Activated T-cell treated with anti-CD3 and anti-CD28 coated beads, Interleukin-2, amount 50 U/mL, for 72 hours (primary cell): Measurements from ENCODE around the gene KMT2C. TPM values are rescaled to one million over a fixed set of nuclear protein-coding genes. Genes with fewer than 3 reads are reported as not detected.
"Not testable (repeated sequence)": the region's sequence is repeated elsewhere in the genome, so short reads cannot be mapped to it uniquely, and the experiment has no call there.

Source experiments
- ATAC-seq, 2 donors: fragments of 150-1000 bp; cut with Tn5 transposase; replicated peaks in 1 of 2; 2 replicates each; pipeline ENCODE4 v1.10.0; 2021; ENCODE audit warnings: moderate library complexity in 2 of 2, mild to moderate bottlenecking in 1 of 2
- DNase-seq, 2 donors: peaks; one replicate each; pipeline ENCODE4 v3.0.0; 2021 to 2022; ENCODE audit warnings: mixed read lengths in 1 of 2
- H3K27ac Mint-ChIP-seq: one replicate; pipeline ENCODE4 v1.8.0; 2022; ENCODE audit warnings: mild to moderate bottlenecking, moderate library complexity, mixed read lengths
- H3K27me3 Mint-ChIP-seq: one replicate; pipeline ENCODE4 v1.8.0; 2022; ENCODE audit warnings: low read depth, mixed read lengths
- H3K36me3 Mint-ChIP-seq, 2 donors: one replicate each; pipeline ENCODE4 v1.8.0; 2022; ENCODE audit warnings: mixed read lengths in 2 of 2, mild to moderate bottlenecking in 1 of 2; ENCODE audit not compliant: insufficient read depth in 2 of 2
- H3K4me1 Mint-ChIP-seq: one replicate; pipeline ENCODE4 v1.8.0; 2022; ENCODE audit warnings: low read depth, mixed read lengths
- H3K4me3 Mint-ChIP-seq, 2 donors: one replicate each; pipeline ENCODE4 v1.8.0; 2022; ENCODE audit warnings: mild to moderate bottlenecking in 2 of 2, mixed read lengths in 2 of 2, moderate library complexity in 2 of 2
- H3K9me3 Mint-ChIP-seq, 2 donors: one replicate each; pipeline ENCODE4 v1.8.0; 2022; ENCODE audit warnings: mixed read lengths in 2 of 2
- total RNA-seq, 2 donors: library from RNA; stranded (reverse); gene quantifications; one replicate each; pipeline ENCODE4 v1.2.3, GENCODE V29; 2022

KMT2C gene
- total RNA-seq, 2 donors from 2014 or later, result 55.6 to 60.2 TPM

DNA sequence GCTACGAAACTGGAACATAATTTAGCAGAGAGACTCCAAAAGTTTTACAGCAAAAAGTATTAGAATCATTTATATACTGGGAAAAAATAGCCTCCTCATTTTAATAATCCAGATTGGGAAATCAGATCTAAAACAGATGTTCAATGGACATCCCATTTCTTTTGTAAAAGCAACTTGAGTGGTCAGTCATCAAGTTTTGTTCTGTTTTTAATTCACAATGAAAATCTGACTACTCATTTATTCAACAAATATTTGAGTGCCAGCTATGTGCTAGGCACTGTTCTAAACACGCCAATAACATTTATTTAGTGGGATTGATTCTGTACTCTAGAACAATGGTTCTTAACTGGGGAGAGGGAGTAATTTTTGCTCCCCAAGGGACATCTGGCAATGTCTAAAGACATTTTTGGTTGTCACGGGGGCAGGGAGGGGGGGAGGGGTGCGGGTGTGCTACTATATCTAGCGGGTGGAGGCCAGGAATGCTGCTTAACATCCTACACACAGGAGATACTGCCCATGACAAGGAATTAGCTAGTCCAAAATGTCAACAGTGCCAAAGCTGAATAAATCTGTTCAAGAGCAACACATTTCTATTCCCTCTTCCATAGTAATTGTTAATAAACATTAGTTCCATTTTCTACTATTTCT is 54.7 kb downstream of the KMT2C start:
- H3K9me3 Mint-ChIP-seq, H3K36me3 Mint-ChIP-seq, H3K27me3 Mint-ChIP-seq, ATAC-seq, H3K27ac Mint-ChIP-seq, DNase-seq, H3K4me3 Mint-ChIP-seq: not testable (repeated sequence)
- peaks cover 21% of the 10 kb centered on the region for H3K4me1 Mint-ChIP-seq

DNA sequence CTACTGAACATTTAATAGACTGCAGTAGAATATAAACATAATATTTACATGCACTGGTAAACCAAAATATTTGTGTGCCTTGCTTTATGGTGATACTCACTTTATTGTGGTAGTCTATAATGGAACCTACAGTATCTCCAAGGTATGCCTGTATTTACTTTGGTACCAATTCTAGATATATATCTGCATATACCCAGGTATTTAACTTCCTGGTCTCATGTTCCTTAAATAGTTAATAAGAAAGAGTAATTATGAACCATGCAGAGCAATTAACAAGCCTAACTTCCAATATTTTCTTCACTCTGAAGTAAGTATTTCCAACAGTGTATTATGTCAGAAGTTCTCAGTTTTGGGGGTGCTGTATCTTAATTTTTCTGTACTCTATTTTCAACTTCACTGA is 57.3 kb downstream of the KMT2C start:
- not testable (repeated sequence) for H3K36me3 Mint-ChIP-seq, ATAC-seq, H3K4me3 Mint-ChIP-seq, DNase-seq, H3K9me3 Mint-ChIP-seq, H3K27ac Mint-ChIP-seq, H3K27me3 Mint-ChIP-seq
- H3K4me1 Mint-ChIP-seq, result peaks cover 16% of the 10 kb centered on the region

DNA sequence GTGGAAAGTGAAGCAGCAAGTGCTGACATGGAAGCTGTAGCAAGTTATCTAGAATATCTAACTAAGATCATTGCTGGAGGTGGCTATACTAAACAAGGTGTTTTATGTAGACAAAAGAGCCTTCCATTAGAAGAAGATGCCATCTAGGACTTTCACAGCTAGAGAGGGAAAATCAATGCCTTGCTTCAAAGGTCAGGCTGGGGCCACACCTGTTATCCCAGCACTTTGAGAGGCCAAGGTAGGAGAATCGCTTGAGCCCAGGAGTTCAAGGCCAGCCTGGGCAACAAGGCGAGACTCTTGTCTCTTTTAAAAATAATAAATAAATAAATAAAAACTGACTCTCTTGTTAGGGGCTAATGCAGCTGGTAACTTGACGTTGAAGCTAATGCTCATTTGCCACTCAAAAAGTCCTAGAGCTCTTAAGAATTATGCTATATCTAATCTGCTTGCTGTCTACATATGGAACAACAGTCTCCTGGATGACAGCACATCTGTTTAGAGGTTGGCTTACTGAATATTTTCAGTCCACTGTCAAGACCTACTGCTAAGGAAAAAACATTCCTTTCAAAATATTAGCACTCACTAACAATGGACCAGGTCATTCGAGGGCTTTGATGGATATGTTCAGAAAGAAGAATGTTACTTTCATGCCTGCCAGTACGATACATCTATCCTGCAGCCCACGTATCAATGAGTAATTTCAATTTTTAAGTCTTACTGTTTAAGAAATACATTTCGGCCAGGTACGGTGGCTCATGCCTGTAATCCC is 58.9 kb downstream of the KMT2C start:
- H3K36me3 Mint-ChIP-seq, H3K4me3 Mint-ChIP-seq, DNase-seq, H3K27me3 Mint-ChIP-seq, ATAC-seq, H3K9me3 Mint-ChIP-seq, H3K27ac Mint-ChIP-seq: not testable (repeated sequence)
- peaks cover 17% of the 10 kb centered on the region for H3K4me1 Mint-ChIP-seq

DNA sequence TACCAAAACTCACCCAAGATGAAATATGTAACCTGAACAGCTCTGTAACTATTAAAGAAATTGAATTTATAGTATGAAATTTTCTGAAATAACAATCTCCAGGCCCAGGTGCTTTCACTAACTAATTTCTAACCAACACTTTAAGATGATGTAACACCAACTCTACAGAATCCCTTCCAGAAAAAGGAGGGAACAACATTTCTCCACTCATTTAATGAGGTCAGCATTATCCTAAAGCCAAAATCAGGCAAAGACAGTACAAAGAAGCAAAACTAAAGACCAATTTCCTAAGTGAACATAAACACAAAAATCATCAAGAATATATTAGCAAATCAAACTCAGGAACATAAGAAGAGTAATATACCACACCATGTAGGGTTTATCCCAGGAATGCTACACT is 65.5 kb downstream of the KMT2C start:
- Mint-ChIP-seq H3K27ac (peak overlapping the region; percentile 39), H3K4me1 (peaks cover 26% of the 10 kb centered on the region), H3K4me3 (no peak overlapping the region)

DNA sequence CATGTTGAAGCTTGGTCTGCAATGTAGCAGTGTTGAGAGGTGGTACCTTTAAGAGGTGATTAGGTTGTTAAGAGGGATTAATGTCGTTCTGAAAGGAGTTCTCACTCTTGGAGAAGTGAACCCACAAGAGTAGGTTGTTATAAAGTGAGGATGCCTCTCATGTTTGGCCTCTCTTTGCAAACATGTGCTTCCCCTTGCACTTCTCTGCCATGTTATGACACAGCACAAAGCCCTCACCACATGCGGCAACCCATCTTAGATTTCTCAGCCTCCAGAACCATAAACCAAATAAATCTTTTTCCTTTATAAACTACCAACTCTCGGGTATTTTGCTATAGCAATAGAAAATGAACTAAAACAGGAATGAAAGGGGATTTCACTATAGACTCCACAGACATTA is 66.3 kb downstream of the KMT2C start:
- Mint-ChIP-seq H3K4me1 (peaks cover 26% of the 10 kb centered on the region), H3K36me3 (peaks cover 12 to 19% of the 10 kb centered on the region in 2 donors), H3K27me3 (no peaks in the 10 kb centered on the region), H3K27ac (peak overlapping the region; percentile 72), H3K9me3 (peaks cover 8 to 9% of the 10 kb centered on the region in 2 donors), H3K4me3 (no peak overlapping the region)
- DNase-seq, result no peak
- ATAC-seq, result no peak

More for the DNA sequence above, 65.5 kb downstream of the KMT2C start:
- Mint-ChIP-seq H3K27me3 (no peaks in the 10 kb centered on the region), H3K36me3 (peaks cover 12 to 19% of the 10 kb centered on the region in 2 donors), H3K9me3 (peaks cover 8 to 9% of the 10 kb centered on the region in 2 donors)
- DNase-seq (no peak), ATAC-seq (no peak)

DNA sequence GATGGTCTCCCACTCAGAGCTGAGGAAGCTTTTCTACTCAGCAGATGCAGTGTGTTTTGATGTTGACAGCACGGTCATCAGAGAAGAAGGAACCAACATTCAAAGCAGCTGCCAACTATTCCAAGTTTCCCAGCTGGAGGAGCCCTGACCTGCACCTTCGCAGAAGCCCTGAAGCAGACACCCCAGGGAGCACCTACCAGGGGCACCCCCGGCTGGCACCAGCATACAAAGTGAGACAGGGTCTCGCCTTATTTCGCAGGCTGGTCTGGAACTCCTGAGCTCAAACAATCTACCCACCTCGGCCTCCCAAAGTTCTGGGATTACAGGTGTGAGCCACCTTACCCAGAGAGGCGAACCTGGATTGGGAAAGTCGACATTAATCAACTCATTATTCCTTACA is 68.6 kb downstream of the KMT2C start:
- H3K27me3 Mint-ChIP-seq, result no peaks in the 10 kb centered on the region
- DNase-seq (no peak), ATAC-seq (no peak)
- peaks cover 10 to 15% of the 10 kb centered on the region in 2 donors for H3K36me3 Mint-ChIP-seq
- H3K27ac Mint-ChIP-seq, result no peak overlapping the region
- H3K4me3 Mint-ChIP-seq, result no peak overlapping the region
- peaks cover 46% of the 10 kb centered on the region for H3K4me1 Mint-ChIP-seq
- peaks cover 2 to 8% of the 10 kb centered on the region in 2 donors for H3K9me3 Mint-ChIP-seq

DNA sequence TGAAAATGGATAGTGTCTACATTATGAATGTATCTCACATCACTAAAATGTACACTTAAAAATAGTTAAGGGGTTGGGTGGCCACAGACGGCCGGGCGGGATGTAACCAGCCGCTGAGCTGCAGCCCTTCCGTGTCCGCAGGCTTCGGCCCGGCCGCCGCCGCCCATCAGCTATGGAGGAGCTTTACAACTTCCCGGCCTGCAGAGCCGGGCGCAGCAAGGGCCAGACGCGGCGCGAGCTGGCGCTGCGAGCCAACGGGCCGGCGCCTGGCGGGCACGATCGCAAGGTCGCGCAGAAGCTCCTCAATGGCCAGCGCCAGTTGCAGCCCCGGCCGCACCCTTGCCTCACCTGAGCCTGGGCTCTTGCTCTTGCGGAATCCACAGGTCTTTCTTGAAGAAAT is 69.1 kb downstream of the KMT2C start:
- H3K4me3 Mint-ChIP-seq, result no peak overlapping the region
- no peaks in the 10 kb centered on the region for H3K27me3 Mint-ChIP-seq
- DNase-seq (no peak), ATAC-seq (no peak)
- no peak overlapping the region for H3K27ac Mint-ChIP-seq
- peaks cover 43% of the 10 kb centered on the region for H3K4me1 Mint-ChIP-seq
- H3K36me3 Mint-ChIP-seq, result peaks cover 8 to 13% of the 10 kb centered on the region in 2 donors
- H3K9me3 Mint-ChIP-seq, result peaks cover 2 to 6% of the 10 kb centered on the region in 2 donors

DNA sequence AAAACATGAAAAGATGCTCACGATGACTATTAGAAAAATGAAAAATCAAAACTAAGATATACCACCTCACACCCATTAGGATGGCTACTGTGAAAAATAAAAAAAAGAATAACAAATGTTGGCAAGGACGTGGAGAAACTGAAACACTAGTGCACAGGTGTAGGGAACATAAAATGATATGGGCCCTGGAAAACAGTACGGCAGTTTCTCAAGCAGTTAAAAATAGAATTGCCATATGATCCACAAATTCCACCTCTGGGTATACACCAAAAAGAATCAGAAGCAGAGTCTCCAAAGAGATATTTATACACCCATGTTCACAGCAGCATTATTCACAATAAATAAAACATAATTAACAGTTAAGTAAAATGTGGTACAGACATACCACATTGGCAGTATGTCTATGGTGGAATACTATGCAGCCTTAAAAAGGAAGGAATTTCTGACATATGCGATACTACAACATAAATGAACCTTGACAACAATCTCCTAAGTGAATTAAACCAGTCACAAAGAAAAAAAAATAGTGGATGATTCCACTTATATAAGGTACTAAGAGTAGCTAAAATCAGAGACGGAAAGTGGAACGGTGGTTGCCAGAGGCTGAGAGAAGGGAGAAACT is 69.7 kb downstream of the KMT2C start:
- Mint-ChIP-seq H3K27me3 (no peaks in the 10 kb centered on the region), H3K36me3 (peaks cover 6 to 9% of the 10 kb centered on the region in 2 donors), H3K4me1 (peaks cover 40% of the 10 kb centered on the region), H3K9me3 (peaks cover under 1 to 4% of the 10 kb centered on the region in 2 donors), H3K27ac (no peak overlapping the region), H3K4me3 (no peak overlapping the region)
- DNase-seq (no peak), ATAC-seq (no peak)

DNA sequence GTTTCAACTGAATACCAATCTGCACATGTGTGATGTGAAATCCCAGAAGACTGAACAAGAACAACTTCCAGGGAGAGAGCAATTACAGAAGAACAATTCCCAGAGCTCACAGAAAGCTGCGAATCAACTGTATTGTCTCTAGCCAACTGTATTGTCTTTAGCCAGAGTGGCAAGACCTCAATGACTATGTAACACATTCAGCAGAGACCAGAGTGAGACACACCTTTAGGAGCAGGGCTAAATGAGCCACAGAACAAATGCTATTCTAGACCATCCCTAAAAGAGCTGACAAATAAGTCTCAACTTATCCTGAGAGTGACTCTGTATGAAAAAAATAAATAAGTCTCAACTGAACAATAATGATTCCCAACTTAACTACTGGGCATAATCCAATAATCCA is 72.0 kb downstream of the KMT2C start:
- H3K4me3 Mint-ChIP-seq, result no peak overlapping the region
- H3K36me3 Mint-ChIP-seq, result peaks cover 6% of the 10 kb centered on the region in 2 donors
- H3K9me3 Mint-ChIP-seq, result peaks cover 0 to 4% of the 10 kb centered on the region in 2 donors
- ATAC-seq (no peak), DNase-seq (no peak)
- H3K4me1 Mint-ChIP-seq, result peaks cover 27% of the 10 kb centered on the region
- no peak overlapping the region for H3K27ac Mint-ChIP-seq
- H3K27me3 Mint-ChIP-seq, result no peaks in the 10 kb centered on the region

DNA sequence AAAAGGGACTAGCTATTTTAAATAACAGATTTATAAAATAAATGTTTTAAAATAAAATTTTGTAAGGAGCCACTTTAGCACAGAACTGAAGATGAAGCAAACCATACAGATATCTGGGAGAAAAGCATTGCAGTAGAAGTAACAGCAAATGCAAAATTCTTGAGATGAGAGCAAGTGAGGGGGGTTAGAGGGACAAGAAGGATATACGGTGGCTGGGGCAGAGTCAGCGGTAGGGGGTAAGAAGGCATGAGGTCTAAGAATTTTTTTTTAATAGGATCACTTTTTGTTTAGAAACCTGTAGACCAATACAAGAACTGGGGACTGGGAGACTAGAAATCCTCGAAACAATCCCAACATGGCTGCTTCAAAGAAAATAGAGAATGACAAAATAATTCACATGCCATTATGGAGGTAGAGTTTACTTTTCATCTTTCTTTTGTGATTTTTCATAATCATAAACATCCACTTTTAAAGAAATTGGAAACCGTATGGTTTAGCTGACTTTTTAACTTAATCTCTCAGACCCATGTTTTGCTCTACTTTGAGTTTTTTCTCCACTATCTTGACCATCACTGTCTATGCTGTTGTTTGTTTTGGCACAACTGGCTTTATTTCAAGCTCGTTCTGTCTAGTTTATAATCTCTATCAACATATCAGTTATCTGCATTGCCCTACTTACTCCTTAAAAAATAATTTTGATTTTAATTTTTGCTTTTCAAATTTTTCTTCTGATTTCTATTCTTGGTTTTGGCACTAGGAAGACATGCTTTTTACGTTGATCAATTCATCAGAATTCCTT is 73.5 kb downstream of the KMT2C start:
- Mint-ChIP-seq H3K27me3 (no peaks in the 10 kb centered on the region), H3K27ac (no peak overlapping the region), H3K9me3 (peaks cover 0 to 4% of the 10 kb centered on the region in 2 donors), H3K36me3 (peaks cover 6% of the 10 kb centered on the region in 2 donors), H3K4me1 (peaks cover 27% of the 10 kb centered on the region), H3K4me3 (peak overlapping the region in 1 of 2 donors; percentile 22)
- ATAC-seq (no peak), DNase-seq (no peak)

DNA sequence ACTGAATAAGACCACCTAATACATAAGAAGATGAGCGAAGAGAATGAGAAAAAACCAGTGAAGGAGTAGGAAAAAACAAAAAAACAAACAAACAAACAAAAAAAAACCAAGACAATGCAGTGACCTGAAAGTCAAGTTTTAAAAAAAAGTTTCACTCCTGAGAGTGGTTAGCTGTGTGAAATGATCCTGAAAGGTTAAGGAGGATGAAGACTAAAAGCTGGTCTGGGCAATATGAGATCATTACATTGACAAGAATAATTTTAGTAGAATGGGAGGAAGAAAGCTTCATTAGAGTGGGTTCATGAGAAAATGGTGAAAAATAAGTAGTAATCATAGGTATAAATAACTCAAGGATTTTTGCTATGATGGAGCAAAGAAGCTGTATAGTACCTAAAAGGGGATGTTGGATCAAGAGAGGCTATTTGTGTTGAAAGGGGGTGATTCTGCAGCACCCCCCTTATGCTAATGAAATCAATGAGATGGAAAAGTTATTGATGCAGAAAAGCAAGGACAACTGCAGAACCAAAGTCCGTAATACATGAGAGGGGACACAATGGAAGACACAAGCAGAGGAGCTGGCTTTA is 80.2 kb downstream of the KMT2C start:
- Mint-ChIP-seq H3K36me3 (peaks cover 13 to 23% of the 10 kb centered on the region in 2 donors), H3K27me3 (no peaks in the 10 kb centered on the region), H3K9me3 (peaks cover 2% of the 10 kb centered on the region in 2 donors), H3K4me1 (peaks cover 7% of the 10 kb centered on the region), H3K4me3 (no peak overlapping the region), H3K27ac (peak overlapping the region; percentile 68)
- ATAC-seq (no peak), DNase-seq (no peak)

DNA sequence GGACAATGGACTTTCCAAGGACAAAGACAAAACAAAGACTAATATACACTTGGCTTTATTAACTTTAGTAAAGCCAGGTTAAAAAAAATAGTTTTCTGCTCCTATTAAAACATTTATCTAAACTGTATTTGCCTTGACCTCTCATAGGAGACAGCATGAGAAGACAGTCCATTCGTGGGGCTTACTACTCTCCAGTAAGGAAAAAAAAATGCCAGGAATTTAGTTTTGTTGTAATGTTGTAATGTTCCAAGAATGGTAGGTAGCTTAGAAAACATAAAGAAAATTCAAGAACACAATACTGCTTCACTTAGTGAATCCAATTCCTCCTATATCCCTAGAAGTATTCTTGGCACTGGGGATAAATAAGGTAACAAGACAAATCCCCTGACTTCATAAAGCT is 81.7 kb downstream of the KMT2C start:
- ATAC-seq (no peak), DNase-seq (no peak)
- Mint-ChIP-seq H3K27me3 (no peaks in the 10 kb centered on the region), H3K4me1 (peaks cover 7% of the 10 kb centered on the region), H3K36me3 (peaks cover 13 to 26% of the 10 kb centered on the region in 2 donors), H3K9me3 (peaks cover 2% of the 10 kb centered on the region in 2 donors), H3K27ac (peak overlapping the region; percentile 61), H3K4me3 (no peak overlapping the region)
